CD14-positive monocyte (primary cell): ENCODE data around the gene STKLD1. TPM values are rescaled to one million over a fixed set of nuclear protein-coding genes. Genes with fewer than 3 reads are reported as not detected.

Experiments used
- DNase-seq, 3 donors: peaks; one replicate each; pipeline ENCODE4 v3.0.0-alpha.2; 2011 to 2022
- H2AFZ ChIP-seq: 2 replicates; pipeline ENCODE4 v1.6.0; 2012; ENCODE audit warnings: mild to moderate bottlenecking, low read depth, low read length, inconsistent platforms; ENCODE audit not compliant: insufficient read depth, poor library complexity, severe bottlenecking
- H3K27ac ChIP-seq, 2 donors: 1 replicate in 1 of 2; 2 replicates in 1 of 2; pipeline ENCODE4 v1.5.1; 2012 to 2013; ENCODE audit warnings: low read length in 2 of 2, control low read depth in 1 of 2, inconsistent platforms in 1 of 2, low read depth in 1 of 2, mild to moderate bottlenecking in 1 of 2
- H3K27me3 ChIP-seq, 2 donors: one replicate each; pipeline versions ENCODE4 v1.6.0 to v1.6.1; 2011 to 2013; ENCODE audit warnings: low read length in 2 of 2; ENCODE audit not compliant: control insufficient read depth in 2 of 2, insufficient read depth in 2 of 2
- H3K36me3 ChIP-seq, 2 donors: replicated peaks in 1 of 2; 1 replicate in 1 of 2; 2 replicates in 1 of 2; pipeline versions ENCODE4 v1.5.1 to v1.6.1; 2012 to 2013; ENCODE audit warnings: low read length in 2 of 2, control low read depth in 1 of 2, inconsistent platforms in 1 of 2, mild to moderate bottlenecking in 1 of 2; ENCODE audit not compliant: insufficient read depth in 2 of 2, control insufficient read depth in 1 of 2
- H3K4me1 ChIP-seq, 2 donors: 1 replicate in 1 of 2; 2 replicates in 1 of 2; pipeline versions ENCODE4 v1.5.1 to v1.6.1; 2012 to 2013; ENCODE audit warnings: low read length in 2 of 2, control low read depth in 1 of 2, inconsistent platforms in 1 of 2, mild to moderate bottlenecking in 1 of 2, moderate library complexity in 1 of 2; ENCODE audit not compliant: insufficient read depth in 2 of 2, control insufficient read depth in 1 of 2
- H3K4me2 ChIP-seq: replicated peaks from 2 replicates; pipeline ENCODE3; 2012; ENCODE audit warnings: low read length, moderate library complexity, mild to moderate bottlenecking; ENCODE audit not compliant: poor library complexity, severe bottlenecking; ENCODE audit errors: extremely low read depth
- H3K4me3 ChIP-seq, 3 experiments: fragments of 200-600 bp in 1 of 3; sonication (generic) in 1 of 3; replicated peaks in 1 of 3; 1 replicate in 2 of 3; 2 replicates in 1 of 3; pipeline ENCODE4 v1.5.1; 2011 to 2013; ENCODE audit warnings: low read length in 3 of 3, mild to moderate bottlenecking in 3 of 3, control low read depth in 2 of 3, low read depth in 2 of 3, inconsistent platforms in 1 of 3, moderate library complexity in 1 of 3
- H3K79me2 ChIP-seq: 2 replicates; pipeline ENCODE4 v1.6.0; 2012; ENCODE audit warnings: mild to moderate bottlenecking, control low read depth, inconsistent platforms, low read length, moderate library complexity; ENCODE audit not compliant: insufficient read depth
- H3K9ac ChIP-seq: 2 replicates; pipeline ENCODE4 v1.6.0; 2017; ENCODE audit warnings: low read length, mild to moderate bottlenecking; ENCODE audit not compliant: insufficient read depth, poor library complexity, severe bottlenecking
- H3K9me3 ChIP-seq, 2 donors: replicated peaks in 1 of 2; 1 replicate in 1 of 2; 2 replicates in 1 of 2; pipeline versions ENCODE4 v1.5.1 to v1.6.1; 2012 to 2013; ENCODE audit warnings: low read length in 2 of 2, control low read depth in 1 of 2; ENCODE audit not compliant: control insufficient read depth in 1 of 2, insufficient read depth in 1 of 2
- H4K20me1 ChIP-seq: 2 replicates; pipeline ENCODE4 v1.6.0; 2012; ENCODE audit warnings: mild to moderate bottlenecking, low read length, control low read depth, moderate library complexity; ENCODE audit not compliant: insufficient read depth
- H3K27ac Mint-ChIP-seq, 7 donors: one replicate each; pipeline ENCODE4 v1.8.0; 2020; ENCODE audit warnings: mild to moderate bottlenecking in 7 of 7, mixed read lengths in 7 of 7, moderate library complexity in 6 of 7, inconsistent platforms in 2 of 7
- H3K27me3 Mint-ChIP-seq, 3 donors: one replicate each; pipeline ENCODE4 v1.8.0; 2021 to 2022; ENCODE audit warnings: low read depth in 3 of 3, mild to moderate bottlenecking in 3 of 3, mixed read lengths in 3 of 3, moderate library complexity in 3 of 3, inconsistent platforms in 1 of 3
- H3K36me3 Mint-ChIP-seq, 2 donors: one replicate each; pipeline ENCODE4 v1.8.0; 2020; ENCODE audit warnings: mixed read lengths in 2 of 2, inconsistent platforms in 1 of 2, mild to moderate bottlenecking in 1 of 2
- H3K4me1 Mint-ChIP-seq: one replicate; pipeline ENCODE4 v1.8.0; 2020; ENCODE audit warnings: mild to moderate bottlenecking, mixed read lengths
- H3K4me3 Mint-ChIP-seq, 2 donors: one replicate each; pipeline ENCODE4 v1.8.0; 2020; ENCODE audit warnings: mild to moderate bottlenecking in 2 of 2, mixed read lengths in 2 of 2, moderate library complexity in 1 of 2
- H3K9me3 Mint-ChIP-seq, 7 donors: one replicate each; pipeline ENCODE4 v1.8.0; 2020 to 2022; ENCODE audit warnings: mixed read lengths in 7 of 7, mild to moderate bottlenecking in 6 of 7, moderate library complexity in 6 of 7, inconsistent platforms in 2 of 7
- WGBS: methylation state at CpG from one replicate; pipeline ENCODE4 v1.1.5; 2013; ENCODE audit warnings: missing lambda C conversion rate; ENCODE audit not compliant: insufficient coverage; 5-methylcytosine and 5-hydroxymethylcytosine counted together
- intact Hi-C, 2 donors: fragments of 100-400 bp; cut with micrococcal nuclease; formaldehyde crosslinking; loops; one replicate each; pipeline versions ENCODE4 v1.15.0 to v1.15.1; 2023
- polyA plus RNA-seq, 3 donors: library from polyadenylated mRNA; depleted of rRNA in 1 of 3; unstranded in 2 of 3; stranded (reverse) in 1 of 3; fragments of 300-500 nt in 2 of 3; fragments of >200 nt in 1 of 3; fragmentation: Illumina TruSeq in 2 of 3; gene quantifications; 1 replicate in 2 of 3; 2 replicates in 1 of 3; pipeline ENCODE4 v1.2.3, GENCODE V29; 2012 to 2021
- TF ChIP-seq, protein P1 (sequence below): fragments of 200-600 bp; IDR thresholded peaks from one replicate; pipeline ENCODE4 v1.8.0; 2022; ENCODE audit warnings: antibody characterized with exemption, mild to moderate bottlenecking

STKLD1 gene
- polyA plus RNA-seq, 3 donors = 0.27 TPM; not detected in 2

DNA sequence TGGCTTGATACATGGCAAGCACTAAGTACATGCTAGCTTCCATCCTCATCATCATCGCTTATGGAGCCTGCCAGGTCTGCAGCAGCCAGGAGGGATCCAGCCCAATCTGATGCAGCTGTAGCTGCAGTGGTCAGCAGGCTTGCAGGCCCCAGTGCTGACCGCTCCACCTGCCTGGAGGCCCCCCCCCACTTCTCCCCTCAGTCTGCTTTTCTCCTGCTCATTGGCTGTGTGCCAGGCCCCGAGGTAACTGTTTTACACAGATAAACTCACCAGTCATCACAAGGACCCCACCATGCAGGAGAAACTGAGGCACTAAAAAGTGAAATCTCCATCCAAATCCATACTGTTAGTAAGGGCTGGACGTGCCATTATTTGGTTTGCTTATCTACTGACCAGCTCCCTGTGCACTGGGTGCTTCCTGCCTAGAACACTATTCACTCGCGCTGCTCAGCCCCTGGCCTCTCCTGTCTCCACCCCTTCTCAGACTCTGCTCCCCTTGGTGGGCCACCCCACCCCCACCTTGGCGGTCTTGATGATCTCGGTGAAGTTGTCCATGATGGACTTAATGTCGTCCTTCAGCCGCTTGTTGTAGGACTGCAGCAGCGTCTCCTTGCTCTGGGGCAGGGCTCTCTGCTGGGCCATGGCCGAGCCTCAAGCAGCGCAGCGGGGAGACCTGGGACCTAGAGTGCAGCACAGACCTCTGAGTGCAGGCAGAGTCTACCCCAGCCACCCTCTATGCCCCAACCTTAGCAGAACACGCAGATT, 30.0 kb upstream of the STKLD1 start:
- Histone ChIP-seq H3K9me3 (no peaks in the 10 kb centered on the region), H3K4me3 (peak overlapping the region in 2 of 3 experiments; percentile 96 to 100), H2AFZ (no peak overlapping the region), H3K79me2 (peaks cover 47% of the 10 kb centered on the region), H3K4me1 (peaks cover 40 to 49% of the 10 kb centered on the region in 2 donors), H3K9ac (peak overlapping the region; percentile 99), H3K27me3 (no peaks in the 10 kb centered on the region), H3K27ac (peak overlapping the region in 1 of 2 donors; percentile 69), H3K4me2 (peak overlapping the region; percentile 97), H4K20me1 (peaks cover 44% of the 10 kb centered on the region), H3K36me3 (peaks cover 61 to 65% of the 10 kb centered on the region in 2 donors)
- Mint-ChIP-seq H3K36me3 (peaks cover 58 to 70% of the 10 kb centered on the region in 2 donors), H3K4me3 (peak overlapping the region; percentile 92 to 96), H3K9me3 (peaks cover 0 to 6% (median 0%) of the 10 kb centered on the region in 7 donors), H3K4me1 (peaks cover 43% of the 10 kb centered on the region), H3K27ac (peak overlapping the region in 1 of 7 donors; percentile 54), H3K27me3 (no peaks in the 10 kb centered on the region)
- TF ChIP-seq, protein P1, sequence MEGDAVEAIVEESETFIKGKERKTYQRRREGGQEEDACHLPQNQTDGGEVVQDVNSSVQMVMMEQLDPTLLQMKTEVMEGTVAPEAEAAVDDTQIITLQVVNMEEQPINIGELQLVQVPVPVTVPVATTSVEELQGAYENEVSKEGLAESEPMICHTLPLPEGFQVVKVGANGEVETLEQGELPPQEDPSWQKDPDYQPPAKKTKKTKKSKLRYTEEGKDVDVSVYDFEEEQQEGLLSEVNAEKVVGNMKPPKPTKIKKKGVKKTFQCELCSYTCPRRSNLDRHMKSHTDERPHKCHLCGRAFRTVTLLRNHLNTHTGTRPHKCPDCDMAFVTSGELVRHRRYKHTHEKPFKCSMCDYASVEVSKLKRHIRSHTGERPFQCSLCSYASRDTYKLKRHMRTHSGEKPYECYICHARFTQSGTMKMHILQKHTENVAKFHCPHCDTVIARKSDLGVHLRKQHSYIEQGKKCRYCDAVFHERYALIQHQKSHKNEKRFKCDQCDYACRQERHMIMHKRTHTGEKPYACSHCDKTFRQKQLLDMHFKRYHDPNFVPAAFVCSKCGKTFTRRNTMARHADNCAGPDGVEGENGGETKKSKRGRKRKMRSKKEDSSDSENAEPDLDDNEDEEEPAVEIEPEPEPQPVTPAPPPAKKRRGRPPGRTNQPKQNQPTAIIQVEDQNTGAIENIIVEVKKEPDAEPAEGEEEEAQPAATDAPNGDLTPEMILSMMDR = no peak
- no peak for DNase-seq
- intact Hi-C loops = no loop called here
- WGBS = 85% methylated on average over 12 of the region's 15 CpGs

DNA sequence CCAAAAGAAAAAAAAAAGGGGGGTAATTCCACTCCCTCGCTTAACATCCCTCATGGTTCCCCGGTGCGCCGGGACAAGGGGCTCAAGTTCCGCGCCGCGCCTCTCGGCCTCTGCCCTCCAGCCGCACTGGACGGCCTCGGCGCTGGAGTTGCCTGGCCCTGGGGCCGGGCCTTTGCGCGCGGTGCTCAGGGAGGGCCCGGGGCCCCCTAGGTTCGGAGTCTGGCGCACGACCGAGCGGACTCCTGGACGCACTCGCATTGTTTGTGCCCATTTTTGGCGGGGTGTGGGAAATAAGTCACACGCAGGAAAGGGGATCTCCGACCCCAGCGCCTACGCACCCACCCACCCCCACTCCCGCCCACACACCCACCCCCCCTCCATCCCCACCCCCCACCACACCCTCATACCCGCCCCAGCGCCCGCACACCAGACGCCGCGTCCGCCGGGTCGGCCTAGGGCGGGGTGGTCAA, 28.6 kb upstream of the STKLD1 start:
- Mint-ChIP-seq H3K27ac (peak overlapping the region in 5 of 7 donors; percentile 90 to 96 (median 95)), H3K27me3 (no peaks in the 10 kb centered on the region), H3K36me3 (peaks cover 68 to 77% of the 10 kb centered on the region in 2 donors), H3K4me1 (peaks cover 30% of the 10 kb centered on the region), H3K9me3 (peaks cover 0 to 6% (median 0%) of the 10 kb centered on the region in 7 donors), H3K4me3 (peak overlapping the region; percentile 92 to 96)
- Histone ChIP-seq H3K27me3 (no peaks in the 10 kb centered on the region), H3K4me3 (peak overlapping the region; percentile 92 to 100 (median 96)), H3K27ac (peak overlapping the region; percentile 87 to 98), H2AFZ (peak overlapping the region; percentile 99), H3K36me3 (peaks cover 74 to 76% of the 10 kb centered on the region in 2 donors), H3K4me2 (peak overlapping the region; percentile 97), H3K9me3 (no peaks in the 10 kb centered on the region), H3K79me2 (peaks cover 42% of the 10 kb centered on the region), H3K4me1 (peaks cover 26 to 35% of the 10 kb centered on the region in 2 donors), H3K9ac (peak overlapping the region; percentile 99), H4K20me1 (peaks cover 56% of the 10 kb centered on the region)
- TF ChIP-seq, protein P1 = no peak
- DNase-seq = peak in 1 of 3 donors; percentile 40
- WGBS = 0% methylated on average over 14 of the region's 41 CpGs
- intact Hi-C loops = no loop called here
